Measurements from ENCODE around the gene PCCA.

GRCh38 chr13:100519626-100520025 lies 430.7 kb downstream of the PCCA start:
- TF ChIP-seq CTCF (IDR thresholded peaks at IDR 0.05; ENCODE audit: low read depth, low read length, missing input control) (no peak), GABPA (IDR thresholded peaks at IDR 0.05 in 1 of 2, conservative IDR thresholded peaks at IDR 0.05 in 1 of 2) (no peak), YY1 (IDR thresholded peaks at IDR 0.05) (no peak), ATF3 (IDR thresholded peaks at IDR 0.05) (no peak), FOXA1 (IDR thresholded peaks at IDR 0.05) (no peak), SP1 (IDR thresholded peaks at IDR 0.05) (no peak), EGR1 (IDR thresholded peaks at IDR 0.05; ENCODE audit: low read depth in 2 of 2) (no peak), RXRA (IDR thresholded peaks at IDR 0.05) (no peak), RAD21 (IDR thresholded peaks at IDR 0.05) (no peak), HNF4A (conservative IDR thresholded peaks at IDR 0.05) (no peak)
- TF ChIP-seq, protein P1, sequence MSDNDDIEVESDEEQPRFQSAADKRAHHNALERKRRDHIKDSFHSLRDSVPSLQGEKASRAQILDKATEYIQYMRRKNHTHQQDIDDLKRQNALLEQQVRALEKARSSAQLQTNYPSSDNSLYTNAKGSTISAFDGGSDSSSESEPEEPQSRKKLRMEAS (IDR thresholded peaks at IDR 0.05): no peak

Data from liver (tissue), 3 donors.